HG03378 (cell line): ENCODE measurements around the gene WHRN.
A peak's percentile ranks its signal among the peaks of the same experiment; 100 is the strongest.

Source experiments
- ATAC-seq: cut with Tn5 transposase; IDR thresholded peaks from one replicate; pipeline ENCODE4 v1.9.1; 2021; ENCODE audit warnings: mild to moderate bottlenecking, moderate library complexity; ENCODE audit not compliant: unreplicated experiment

The WHRN gene

GRCh38 chr9:114426046-114426948 lies 79.0 kb downstream of the WHRN start:
- no peak for ATAC-seq

- ATAC-seq, result no peak
Measured at GRCh38 chr9:114425126-114425525, 80.1 kb downstream of the WHRN start.

GRCh38 chr9:114424126-114424525 lies 81.1 kb downstream of the WHRN start:
- no peak for ATAC-seq

GRCh38 chr9:114423181-114423580 lies 82.1 kb downstream of the WHRN start:
- ATAC-seq, result no peak

GRCh38 chr9:114421147-114421546 lies 84.1 kb downstream of the WHRN start:
- ATAC-seq, result no peak

GRCh38 chr9:114419796-114420195 lies 85.5 kb downstream of the WHRN start:
- ATAC-seq, result no peak

GRCh38 chr9:114418053-114418452 lies 87.2 kb downstream of the WHRN start:
- ATAC-seq, result no peak

- no peak for ATAC-seq
Measured at GRCh38 chr9:114417511-114417910, 87.8 kb downstream of the WHRN start.

GRCh38 chr9:114416906-114417305 lies 88.4 kb downstream of the WHRN start:
- no peak for ATAC-seq

GRCh38 chr9:114416290-114416689 lies 89.0 kb downstream of the WHRN start:
- no peak for ATAC-seq

GRCh38 chr9:114414346-114414745 lies 90.9 kb downstream of the WHRN start:
- ATAC-seq, result no peak

GRCh38 chr9:114413861-114414301 lies 91.4 kb downstream of the WHRN start:
- no peak for ATAC-seq

- ATAC-seq, result no peak
Measured at GRCh38 chr9:114412048-114412683, 93.1 kb downstream of the WHRN start.

GRCh38 chr9:114411452-114411851 lies 93.8 kb downstream of the WHRN start:
- no peak for ATAC-seq

GRCh38 chr9:114410910-114411309 lies 94.4 kb downstream of the WHRN start:
- no peak for ATAC-seq

GRCh38 chr9:114409842-114410241 lies 95.4 kb downstream of the WHRN start:
- ATAC-seq, result no peak

- no peak for ATAC-seq
Measured at GRCh38 chr9:114409103-114409780, 96.0 kb downstream of the WHRN start.

GRCh38 chr9:114408645-114409044 lies 96.6 kb downstream of the WHRN start:
- ATAC-seq, result no peak

GRCh38 chr9:114407889-114408288 lies 97.4 kb downstream of the WHRN start:
- ATAC-seq, result no peak

GRCh38 chr9:114406441-114406840 lies 98.8 kb downstream of the WHRN start:
- ATAC-seq, result no peak

GRCh38 chr9:114405294-114406034 lies 99.8 kb downstream of the WHRN start:
- ATAC-seq, result peak; percentile 92
